Measurements from ENCODE around the gene GTF3C2. TPM values are rescaled to one million over a fixed set of nuclear protein-coding genes. Genes with fewer than 3 reads are reported as not detected.

Gene GTF3C2
- total and polyA plus RNA-seq, 8 donors, result 21.2 to 34.3 (median 27.7) TPM

GRCh38 chr2:27280826-27281225 is 75.7 kb downstream of the GTF3C2 start:
- no peaks in the 10 kb centered on the region for H3K9me3 ChIP-seq
- H3K4me3 ChIP-seq, result no peak overlapping the region
- no peaks in the 10 kb centered on the region for H3K36me3 ChIP-seq
- FAIRE-seq (no peak), DNase-seq (no peak), ATAC-seq (no peak)
- peaks cover 0 to 3% (median 0%) of the 10 kb centered on the region in 4 donors for H3K27me3 ChIP-seq
- no peak for TF ChIP-seq CTCF (IDR thresholded peaks at IDR 0.05)
- 43 to 55% methylated on average over 3 of the region's 3 CpGs for WGBS, 2 donors
- no peak overlapping the region for H3K27ac ChIP-seq
- H3K4me1 ChIP-seq, result no peaks in the 10 kb centered on the region
- intact Hi-C loops (cut with DNase I), result no loop called here

DNA sequence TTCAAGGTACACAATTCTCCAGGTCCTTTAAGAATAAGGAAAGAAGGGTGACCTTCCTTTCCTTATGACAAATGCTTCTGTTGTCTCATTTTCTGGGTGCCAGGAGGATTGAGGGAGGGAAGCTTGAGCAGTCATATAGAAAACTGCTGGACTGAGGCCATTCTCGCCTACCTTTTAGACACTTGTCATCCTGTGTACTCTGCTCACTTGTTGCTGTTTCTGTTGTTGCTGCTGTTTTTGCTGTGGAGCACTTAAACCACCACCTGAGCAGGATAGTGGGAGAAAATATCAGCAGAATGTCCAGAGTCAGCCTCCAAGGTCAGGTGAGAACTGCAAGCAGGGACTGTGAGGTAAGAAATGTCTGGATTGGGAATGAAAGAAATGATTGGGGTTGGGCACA is 78.6 kb downstream of the GTF3C2 start:
- ATAC-seq (no peak), FAIRE-seq (no peak), DNase-seq (no peak)
- Histone ChIP-seq H3K4me1 (no peaks in the 10 kb centered on the region), H3K36me3 (no peaks in the 10 kb centered on the region), H3K9me3 (no peaks in the 10 kb centered on the region), H3K27ac (no peak overlapping the region), H3K4me3 (no peak overlapping the region), H3K27me3 (peaks cover 0 to 3% (median 0%) of the 10 kb centered on the region in 4 donors)
- no peak for TF ChIP-seq CTCF (IDR thresholded peaks at IDR 0.05)
- intact Hi-C loops (cut with DNase I), result loop anchor here in 2 of 3 donors (2.0 to 5.0 kb wide), 2 partner anchors 176 to 179 kb away; no protein-coding TSS in a partner anchor
- WGBS, 2 donors, result 36 to 44% methylated on average over 1 of the region's 1 CpG

Other genes with a start within 250 kb of the GTF3C2 start
- 1 to 10 TPM in 1 of 6 donors, under 1 TPM in 4, not detected in 1; 0.42 to 1.1 (median 0.78) TPM for gene CGREF1, start 237.6 kb downstream of the GTF3C2 start, total RNA-seq
- 1 to 10 TPM in 1 of 2 donors, under 1 TPM in 1; 0.49 to 1.2 TPM for gene CGREF1, start 237.6 kb downstream of the GTF3C2 start, polyA plus RNA-seq
- under 1 TPM in 5 of 6 donors, not detected in 1; 0.26 to 0.47 (median 0.34) TPM for gene ABHD1, start 232.9 kb downstream of the GTF3C2 start, total RNA-seq
- gene ABHD1, start 232.9 kb downstream of the GTF3C2 start, polyA plus RNA-seq, result under 1 TPM; 0.27 to 0.99 TPM
- gene PREB, start 222.1 kb downstream of the GTF3C2 start, total RNA-seq, result 10 to 100 TPM; 24.6 to 38.7 (median 29.6) TPM
- 10 to 100 TPM; 61.4 to 73.6 TPM for gene PREB, start 222.1 kb downstream of the GTF3C2 start, polyA plus RNA-seq
- gene PRR30, start 217.4 kb downstream of the GTF3C2 start, total RNA-seq, result not detected
- gene PRR30, start 217.4 kb downstream of the GTF3C2 start, polyA plus RNA-seq, result not detected
- under 1 TPM in 4 of 6 donors, not detected in 2; 0.03 to 0.19 (median 0.04) TPM for gene TCF23, start 207.8 kb downstream of the GTF3C2 start, total RNA-seq
- gene TCF23, start 207.8 kb downstream of the GTF3C2 start, polyA plus RNA-seq, result not detected
- 10 to 100 TPM; 38.9 to 56.8 (median 48.6) TPM for gene ATRAID, start 144.7 kb downstream of the GTF3C2 start, total RNA-seq
- 100 to 1,000 TPM in 1 of 2 donors, 10 to 100 TPM in 1; 68.1 to 106 TPM for gene ATRAID, start 144.7 kb downstream of the GTF3C2 start, polyA plus RNA-seq
- 10 to 100 TPM in 5 of 6 donors, 1 to 10 TPM in 1; 8.3 to 15.3 (median 13.1) TPM for gene SLC5A6, start 144.5 kb downstream of the GTF3C2 start, total RNA-seq
- gene SLC5A6, start 144.5 kb downstream of the GTF3C2 start, polyA plus RNA-seq, result 10 to 100 TPM; 14.9 to 15.0 TPM
- 10 to 100 TPM in 5 of 6 donors, 1 to 10 TPM in 1; 9.6 to 23.4 (median 14.7) TPM for gene CAD, start 139.4 kb downstream of the GTF3C2 start, total RNA-seq
- gene CAD, start 139.4 kb downstream of the GTF3C2 start, polyA plus RNA-seq, result 10 to 100 TPM; 17.5 to 24.6 TPM
- gene SLC30A3, start 93.7 kb downstream of the GTF3C2 start, total RNA-seq, result under 1 TPM in 1 of 6 donors, not detected in 5; 0.12 TPM
- gene SLC30A3, start 93.7 kb downstream of the GTF3C2 start, polyA plus RNA-seq, result under 1 TPM in 1 of 2 donors, not detected in 1; 0.15 TPM
- under 1 TPM in 1 of 6 donors, not detected in 5; 0.06 TPM for gene DNAJC5G, start 81.3 kb downstream of the GTF3C2 start, total RNA-seq
- under 1 TPM in 1 of 2 donors, not detected in 1; 0.34 TPM for gene DNAJC5G, start 81.3 kb downstream of the GTF3C2 start, polyA plus RNA-seq
- gene TRIM54, start 74.3 kb downstream of the GTF3C2 start, total RNA-seq, result 1 to 10 TPM in 1 of 6 donors, under 1 TPM in 5; 0.08 to 1.1 (median 0.33) TPM
- under 1 TPM; 0.27 to 0.31 TPM for gene TRIM54, start 74.3 kb downstream of the GTF3C2 start, polyA plus RNA-seq
- gene UCN, start 48.3 kb downstream of the GTF3C2 start, total RNA-seq, result 1 to 10 TPM in 1 of 6 donors, under 1 TPM in 5; 0.51 to 1.0 (median 0.76) TPM
- gene UCN, start 48.3 kb downstream of the GTF3C2 start, polyA plus RNA-seq, result 1 to 10 TPM; 2.7 to 4.6 TPM
- 10 to 100 TPM; 24.8 to 38.0 (median 32.0) TPM for gene MPV17, start 33.7 kb downstream of the GTF3C2 start, total RNA-seq
- 10 to 100 TPM; 57.3 to 71.8 TPM for gene MPV17, start 33.7 kb downstream of the GTF3C2 start, polyA plus RNA-seq
- gene EIF2B4, start 13.6 kb upstream of the GTF3C2 start, total RNA-seq, result 10 to 100 TPM; 24.1 to 34.7 (median 31.3) TPM
- gene EIF2B4, start 13.6 kb upstream of the GTF3C2 start, polyA plus RNA-seq, result 10 to 100 TPM; 69.9 to 98.1 TPM
- gene SNX17, start 13.9 kb upstream of the GTF3C2 start, total RNA-seq, result 10 to 100 TPM; 34.3 to 48.6 (median 39.5) TPM
- gene SNX17, start 13.9 kb upstream of the GTF3C2 start, polyA plus RNA-seq, result 10 to 100 TPM; 38.8 to 60.2 TPM
- 10 to 100 TPM in 1 of 6 donors, 1 to 10 TPM in 5; 3.7 to 10.4 (median 7.6) TPM for gene ZNF513, start 24.0 kb upstream of the GTF3C2 start, total RNA-seq
- gene ZNF513, start 24.0 kb upstream of the GTF3C2 start, polyA plus RNA-seq, result 10 to 100 TPM; 30.1 to 34.4 TPM
- gene PPM1G, start 52.8 kb upstream of the GTF3C2 start, total RNA-seq, result 10 to 100 TPM; 23.6 to 37.8 (median 28.7) TPM
- 10 to 100 TPM; 28.6 to 31.8 TPM for gene PPM1G, start 52.8 kb upstream of the GTF3C2 start, polyA plus RNA-seq
- gene NRBP1, start 71.9 kb upstream of the GTF3C2 start, total RNA-seq, result 10 to 100 TPM; 33.5 to 49.5 (median 38.0) TPM
- gene NRBP1, start 71.9 kb upstream of the GTF3C2 start, polyA plus RNA-seq, result 10 to 100 TPM; 32.5 to 60.7 TPM
- 10 to 100 TPM; 21.6 to 36.5 (median 26.6) TPM for gene KRTCAP3, start 85.6 kb upstream of the GTF3C2 start, total RNA-seq
- gene KRTCAP3, start 85.6 kb upstream of the GTF3C2 start, polyA plus RNA-seq, result 10 to 100 TPM; 29.5 to 33.0 TPM
- gene IFT172, start 133.0 kb upstream of the GTF3C2 start, total RNA-seq, result 10 to 100 TPM; 10.1 to 28.2 (median 14.7) TPM
- 10 to 100 TPM; 35.1 to 56.2 TPM for gene IFT172, start 133.0 kb upstream of the GTF3C2 start, polyA plus RNA-seq
- gene FNDC4, start 138.4 kb upstream of the GTF3C2 start, total RNA-seq, result 10 to 100 TPM in 1 of 6 donors, 1 to 10 TPM in 5; 3.1 to 12.7 (median 6.4) TPM
- gene FNDC4, start 138.4 kb upstream of the GTF3C2 start, polyA plus RNA-seq, result 10 to 100 TPM in 1 of 2 donors, 1 to 10 TPM in 1; 8.5 to 11.8 TPM
- gene GCKR, start 140.1 kb upstream of the GTF3C2 start, total RNA-seq, result 1 to 10 TPM in 4 of 6 donors, under 1 TPM in 2; 0.56 to 3.2 (median 1.5) TPM
- gene GCKR, start 140.1 kb upstream of the GTF3C2 start, polyA plus RNA-seq, result 1 to 10 TPM; 1.5 to 4.0 TPM
- gene ZNF512, start 226.3 kb upstream of the GTF3C2 start, total RNA-seq, result 10 to 100 TPM in 3 of 6 donors, 1 to 10 TPM in 3; 6.8 to 20.5 (median 10.0) TPM
- 10 to 100 TPM in 1 of 2 donors, 1 to 10 TPM in 1; 6.1 to 13.7 TPM for gene ZNF512, start 226.3 kb upstream of the GTF3C2 start, polyA plus RNA-seq

Data from pancreas (tissue), 10 donors.